ENCODE results near the gene SPAG16.

DNA sequence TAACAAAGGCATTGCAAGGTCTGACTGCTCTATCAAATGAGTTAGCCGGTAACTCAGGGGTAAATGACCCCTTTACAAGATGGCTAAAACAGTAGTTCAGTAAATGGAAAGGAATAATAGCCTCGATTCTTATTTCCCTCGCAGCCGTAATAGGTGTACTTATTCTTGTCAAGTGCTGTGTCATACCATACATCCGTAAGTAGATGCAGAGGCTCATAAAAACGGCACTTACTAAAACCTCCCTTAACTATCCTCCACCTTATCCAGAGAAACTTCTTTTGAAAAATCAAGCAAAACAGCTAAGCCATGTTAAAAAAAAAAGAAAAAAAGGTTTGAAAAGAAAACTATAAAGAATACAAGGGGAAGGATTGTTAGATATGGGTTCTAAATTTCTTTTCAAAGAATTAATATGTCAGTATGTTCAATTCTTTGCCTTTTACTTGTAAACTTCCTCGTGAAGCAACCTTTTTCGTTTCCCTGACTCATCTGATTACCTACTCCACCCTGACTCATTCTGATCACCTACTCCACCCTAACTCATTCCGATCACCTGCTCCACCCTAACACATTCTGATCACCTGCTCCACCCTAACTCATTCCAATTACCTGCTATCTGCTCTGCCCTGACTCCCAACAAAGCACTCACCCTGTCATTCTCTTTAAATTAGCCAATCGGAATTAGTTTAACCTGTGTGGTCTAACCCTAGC is 127.5 kb downstream of the SPAG16 start:
- TF ChIP-seq, protein P1, sequence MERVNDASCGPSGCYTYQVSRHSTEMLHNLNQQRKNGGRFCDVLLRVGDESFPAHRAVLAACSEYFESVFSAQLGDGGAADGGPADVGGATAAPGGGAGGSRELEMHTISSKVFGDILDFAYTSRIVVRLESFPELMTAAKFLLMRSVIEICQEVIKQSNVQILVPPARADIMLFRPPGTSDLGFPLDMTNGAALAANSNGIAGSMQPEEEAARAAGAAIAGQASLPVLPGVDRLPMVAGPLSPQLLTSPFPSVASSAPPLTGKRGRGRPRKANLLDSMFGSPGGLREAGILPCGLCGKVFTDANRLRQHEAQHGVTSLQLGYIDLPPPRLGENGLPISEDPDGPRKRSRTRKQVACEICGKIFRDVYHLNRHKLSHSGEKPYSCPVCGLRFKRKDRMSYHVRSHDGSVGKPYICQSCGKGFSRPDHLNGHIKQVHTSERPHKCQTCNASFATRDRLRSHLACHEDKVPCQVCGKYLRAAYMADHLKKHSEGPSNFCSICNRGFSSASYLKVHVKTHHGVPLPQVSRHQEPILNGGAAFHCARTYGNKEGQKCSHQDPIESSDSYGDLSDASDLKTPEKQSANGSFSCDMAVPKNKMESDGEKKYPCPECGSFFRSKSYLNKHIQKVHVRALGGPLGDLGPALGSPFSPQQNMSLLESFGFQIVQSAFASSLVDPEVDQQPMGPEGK (CRISPR knock-in tag; IDR thresholded peaks at IDR 0.05; ENCODE audit: borderline replicate concordance): no peak
- TF ChIP-seq ARNTL (CRISPR knock-in tag; IDR thresholded peaks at IDR 0.05; ENCODE audit: borderline replicate concordance, low read depth): no peak
